ACC112 (cell line): ENCODE measurements around the gene AGBL1.

Experiments used
- H2AFZ ChIP-seq: fragments of 200-600 bp; sonication (generic); one replicate; pipeline ENCODE4 v1.6.0; 2017; ENCODE audit warnings: antibody characterized with exemption, low read length; ENCODE audit not compliant: unreplicated experiment
- H3K27ac ChIP-seq: fragments of 200-600 bp; sonication (generic); 2 replicates; pipeline ENCODE4 v1.5.1; 2014; ENCODE audit warnings: low read depth, mild to moderate bottlenecking, antibody characterized with exemption, low read length, moderate library complexity
- H3K27me3 ChIP-seq: fragments of 200-600 bp; sonication (generic); 2 replicates; pipeline ENCODE4 v1.6.1; 2014; ENCODE audit warnings: mild to moderate bottlenecking, antibody characterized with exemption, low read length, moderate library complexity, mixed read lengths; ENCODE audit not compliant: insufficient read depth
- H3K36me3 ChIP-seq: fragments of 200-600 bp; sonication (generic); 2 replicates; pipeline ENCODE4 v1.6.1; 2016; ENCODE audit warnings: mild to moderate bottlenecking, antibody characterized with exemption, low read length, moderate library complexity, mixed read lengths; ENCODE audit not compliant: insufficient read depth
- H3K4me1 ChIP-seq: fragments of 200-600 bp; sonication (generic); one replicate; pipeline ENCODE4 v1.6.1; 2016; ENCODE audit warnings: low read length, mixed read lengths; ENCODE audit not compliant: insufficient read depth, unreplicated experiment, control insufficient read depth
- H3K4me3 ChIP-seq: fragments of 200-600 bp; sonication (generic); 2 replicates; pipeline ENCODE4 v1.5.1; 2014; ENCODE audit warnings: mild to moderate bottlenecking, low read depth, low read length
- H3K79me2 ChIP-seq: fragments of 200-600 bp; sonication (generic); one replicate; pipeline ENCODE4 v1.6.0; 2016; ENCODE audit warnings: low read length; ENCODE audit not compliant: control insufficient read depth, unreplicated experiment, insufficient read depth

AGBL1 gene

GRCh38 chr15:86804406-86804805, 724.7 kb downstream of the AGBL1 start:
- Histone ChIP-seq H3K27ac (no peak overlapping the region), H3K4me3 (no peak overlapping the region), H3K4me1 (no peaks in the 10 kb centered on the region), H3K36me3 (no peaks in the 10 kb centered on the region), H3K79me2 (no peaks in the 10 kb centered on the region), H2AFZ (no peak overlapping the region), H3K27me3 (no peaks in the 10 kb centered on the region)

DNA sequence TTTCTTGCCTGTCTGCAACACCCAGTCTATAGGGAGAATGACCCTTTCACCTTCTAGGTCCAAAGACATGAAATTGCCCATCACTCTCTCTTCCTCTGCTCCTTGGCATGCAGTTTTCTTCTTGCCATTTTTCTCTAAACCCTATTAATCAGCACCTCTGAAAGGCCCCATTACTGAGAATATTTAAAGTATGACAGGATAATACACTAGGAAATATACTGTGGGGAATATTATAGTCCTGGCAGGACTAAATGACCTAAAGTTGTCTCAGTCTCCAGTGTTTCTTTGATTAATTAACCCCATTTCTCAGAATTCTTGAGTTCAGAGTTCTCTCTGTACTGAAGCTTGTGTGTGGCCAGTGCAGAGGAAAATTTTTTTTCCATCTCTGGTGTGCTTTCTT, 730.7 kb downstream of the AGBL1 start:
- H3K79me2 ChIP-seq = no peaks in the 10 kb centered on the region
- H3K36me3 ChIP-seq = no peaks in the 10 kb centered on the region
- no peaks in the 10 kb centered on the region for H3K4me1 ChIP-seq
- no peak overlapping the region for H2AFZ ChIP-seq
- H3K27me3 ChIP-seq = no peaks in the 10 kb centered on the region
- H3K27ac ChIP-seq = no peak overlapping the region
- no peak overlapping the region for H3K4me3 ChIP-seq

DNA sequence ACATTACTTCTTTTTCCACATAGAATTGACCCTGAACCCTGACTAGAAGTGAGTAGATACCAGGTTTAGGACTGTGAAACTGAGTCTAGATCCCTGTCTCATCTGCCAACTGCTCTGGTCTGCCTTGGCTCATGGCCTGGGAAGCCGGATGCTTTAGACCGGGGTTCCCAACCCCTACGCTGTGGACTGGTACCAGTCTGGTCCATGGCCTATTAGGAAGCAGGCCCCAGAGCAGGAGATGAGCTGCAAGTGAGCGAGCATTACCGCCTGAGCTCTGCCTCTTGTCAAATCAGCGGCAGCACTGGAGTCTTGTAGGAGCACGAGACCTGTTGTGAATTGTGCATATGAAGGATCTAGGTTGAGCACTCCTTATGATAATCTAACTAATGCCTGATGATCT, 734.2 kb downstream of the AGBL1 start:
- H2AFZ ChIP-seq = no peak overlapping the region
- H3K36me3 ChIP-seq = no peaks in the 10 kb centered on the region
- H3K4me3 ChIP-seq = no peak overlapping the region
- no peaks in the 10 kb centered on the region for H3K27me3 ChIP-seq
- no peaks in the 10 kb centered on the region for H3K79me2 ChIP-seq
- no peaks in the 10 kb centered on the region for H3K4me1 ChIP-seq
- no peak overlapping the region for H3K27ac ChIP-seq

GRCh38 chr15:86829245-86829644, 749.6 kb downstream of the AGBL1 start:
- Histone ChIP-seq H3K27me3 (no peaks in the 10 kb centered on the region), H3K27ac (no peak overlapping the region), H3K4me1 (no peaks in the 10 kb centered on the region), H3K4me3 (no peak overlapping the region), H3K36me3 (no peaks in the 10 kb centered on the region), H2AFZ (no peak overlapping the region), H3K79me2 (no peaks in the 10 kb centered on the region)

- H3K27me3 ChIP-seq = no peaks in the 10 kb centered on the region
- no peak overlapping the region for H3K27ac ChIP-seq
- no peak overlapping the region for H3K4me3 ChIP-seq
- no peak overlapping the region for H2AFZ ChIP-seq
- no peaks in the 10 kb centered on the region for H3K79me2 ChIP-seq
- H3K36me3 ChIP-seq = no peaks in the 10 kb centered on the region
- H3K4me1 ChIP-seq = no peaks in the 10 kb centered on the region
Observed at GRCh38 chr15:86830304-86830703, 750.6 kb downstream of the AGBL1 start.

DNA sequence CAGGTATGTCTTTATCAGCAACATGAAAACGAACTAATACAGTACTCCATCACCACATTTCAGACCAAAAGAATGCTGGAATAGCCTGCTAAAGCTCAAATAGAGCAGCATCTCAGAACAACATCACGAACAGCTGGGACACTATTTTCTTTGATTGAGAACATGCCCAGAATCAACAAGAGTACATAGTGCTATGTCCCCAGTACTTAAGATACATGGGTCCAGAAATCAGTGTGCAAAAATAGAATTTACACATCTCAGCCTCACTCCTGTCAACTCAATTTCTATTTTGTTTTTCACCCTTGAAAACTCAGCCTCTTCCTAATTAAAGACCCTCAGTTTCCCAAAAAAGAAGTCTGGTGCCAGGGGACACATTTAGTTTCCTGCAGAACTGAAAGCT, 753.9 kb downstream of the AGBL1 start:
- Histone ChIP-seq H3K27me3 (no peaks in the 10 kb centered on the region), H3K4me3 (no peak overlapping the region), H3K79me2 (no peaks in the 10 kb centered on the region), H2AFZ (no peak overlapping the region), H3K36me3 (no peaks in the 10 kb centered on the region), H3K4me1 (no peaks in the 10 kb centered on the region), H3K27ac (no peak overlapping the region)

- H2AFZ ChIP-seq = no peak overlapping the region
- H3K4me1 ChIP-seq = no peaks in the 10 kb centered on the region
- H3K79me2 ChIP-seq = no peaks in the 10 kb centered on the region
- no peak overlapping the region for H3K27ac ChIP-seq
- H3K36me3 ChIP-seq = no peaks in the 10 kb centered on the region
- H3K4me3 ChIP-seq = no peak overlapping the region
- H3K27me3 ChIP-seq = no peaks in the 10 kb centered on the region
Observed at GRCh38 chr15:86834115-86834863, 754.6 kb downstream of the AGBL1 start.

GRCh38 chr15:86837294-86838061, 757.8 kb downstream of the AGBL1 start:
- H3K79me2 ChIP-seq = no peaks in the 10 kb centered on the region
- no peaks in the 10 kb centered on the region for H3K4me1 ChIP-seq
- H3K4me3 ChIP-seq = no peak overlapping the region
- H3K27ac ChIP-seq = no peak overlapping the region
- H3K27me3 ChIP-seq = no peaks in the 10 kb centered on the region
- H2AFZ ChIP-seq = no peak overlapping the region
- no peaks in the 10 kb centered on the region for H3K36me3 ChIP-seq

- Histone ChIP-seq H3K27me3 (no peaks in the 10 kb centered on the region), H3K4me1 (no peaks in the 10 kb centered on the region), H3K36me3 (no peaks in the 10 kb centered on the region), H3K27ac (no peak overlapping the region), H3K79me2 (no peaks in the 10 kb centered on the region), H3K4me3 (no peak overlapping the region), H2AFZ (no peak overlapping the region)
Observed at GRCh38 chr15:86839502-86839901, 759.8 kb downstream of the AGBL1 start.

DNA sequence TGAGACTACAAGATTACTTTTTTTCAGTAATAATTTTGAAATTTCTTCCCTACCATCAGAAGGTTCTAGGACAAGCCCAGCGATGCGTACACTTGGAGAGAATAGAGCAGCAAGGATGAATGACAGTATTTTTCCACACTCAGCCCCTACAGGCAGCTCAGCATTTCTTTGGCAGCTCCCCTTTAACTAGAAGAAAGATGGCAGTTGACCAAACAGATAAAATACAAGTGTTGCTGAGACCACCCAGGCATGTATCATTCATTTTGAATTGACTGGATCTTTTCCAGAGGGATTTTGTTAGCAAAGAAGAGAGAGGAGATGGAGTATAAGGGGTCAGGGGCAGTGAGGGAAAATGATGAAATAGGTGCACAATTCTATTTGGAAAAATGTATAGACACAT, 761.3 kb downstream of the AGBL1 start:
- no peaks in the 10 kb centered on the region for H3K36me3 ChIP-seq
- H3K4me3 ChIP-seq = no peak overlapping the region
- H3K79me2 ChIP-seq = no peaks in the 10 kb centered on the region
- H2AFZ ChIP-seq = no peak overlapping the region
- H3K27me3 ChIP-seq = no peaks in the 10 kb centered on the region
- no peak overlapping the region for H3K27ac ChIP-seq
- no peaks in the 10 kb centered on the region for H3K4me1 ChIP-seq

DNA sequence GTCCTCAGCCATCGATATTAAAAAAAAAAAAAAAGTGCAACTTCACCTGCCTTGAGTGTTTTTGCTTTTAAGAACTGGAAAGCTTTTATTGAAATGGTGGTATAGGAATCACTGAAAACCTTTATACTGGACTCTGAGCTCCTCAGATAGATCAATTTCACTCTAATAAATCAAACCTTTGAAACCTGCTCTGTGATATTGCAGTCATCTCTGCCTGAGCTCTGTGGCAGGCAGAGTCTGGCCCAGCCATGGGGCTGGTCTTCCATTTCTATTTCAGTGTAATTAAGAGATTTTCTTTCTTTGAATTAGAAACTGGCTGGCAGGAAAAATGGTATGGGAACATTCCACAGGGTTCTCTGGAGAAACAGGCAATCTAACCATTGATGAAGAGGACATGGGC, 762.5 kb downstream of the AGBL1 start:
- Histone ChIP-seq H3K27ac (no peak overlapping the region), H3K27me3 (no peaks in the 10 kb centered on the region), H3K4me1 (no peaks in the 10 kb centered on the region), H2AFZ (no peak overlapping the region), H3K36me3 (no peaks in the 10 kb centered on the region), H3K4me3 (no peak overlapping the region), H3K79me2 (no peaks in the 10 kb centered on the region)
